Fibroblast of lung (primary cell): ENCODE data around the gene LNPEP.

Source experiments
- EZH2 ChIP-seq: IDR thresholded peaks from 2 replicates; pipeline ENCODE4 v1.5.1; 2012; ENCODE audit warnings: low read length, control low read depth, mild to moderate bottlenecking; ENCODE audit errors: missing control alignments
- TF ChIP-seq, protein P1 (sequence below), 2 donors: IDR thresholded peaks in 1 of 2; conservative IDR thresholded peaks in 1 of 2; 1 replicate in 1 of 2; 2 replicates in 1 of 2; pipeline ENCODE4 v1.5.1; 2011 to 2012; ENCODE audit warnings: low read length in 2 of 2, control low read depth in 1 of 2, inconsistent platforms in 1 of 2, low read depth in 1 of 2, mild to moderate bottlenecking in 1 of 2

DNA sequence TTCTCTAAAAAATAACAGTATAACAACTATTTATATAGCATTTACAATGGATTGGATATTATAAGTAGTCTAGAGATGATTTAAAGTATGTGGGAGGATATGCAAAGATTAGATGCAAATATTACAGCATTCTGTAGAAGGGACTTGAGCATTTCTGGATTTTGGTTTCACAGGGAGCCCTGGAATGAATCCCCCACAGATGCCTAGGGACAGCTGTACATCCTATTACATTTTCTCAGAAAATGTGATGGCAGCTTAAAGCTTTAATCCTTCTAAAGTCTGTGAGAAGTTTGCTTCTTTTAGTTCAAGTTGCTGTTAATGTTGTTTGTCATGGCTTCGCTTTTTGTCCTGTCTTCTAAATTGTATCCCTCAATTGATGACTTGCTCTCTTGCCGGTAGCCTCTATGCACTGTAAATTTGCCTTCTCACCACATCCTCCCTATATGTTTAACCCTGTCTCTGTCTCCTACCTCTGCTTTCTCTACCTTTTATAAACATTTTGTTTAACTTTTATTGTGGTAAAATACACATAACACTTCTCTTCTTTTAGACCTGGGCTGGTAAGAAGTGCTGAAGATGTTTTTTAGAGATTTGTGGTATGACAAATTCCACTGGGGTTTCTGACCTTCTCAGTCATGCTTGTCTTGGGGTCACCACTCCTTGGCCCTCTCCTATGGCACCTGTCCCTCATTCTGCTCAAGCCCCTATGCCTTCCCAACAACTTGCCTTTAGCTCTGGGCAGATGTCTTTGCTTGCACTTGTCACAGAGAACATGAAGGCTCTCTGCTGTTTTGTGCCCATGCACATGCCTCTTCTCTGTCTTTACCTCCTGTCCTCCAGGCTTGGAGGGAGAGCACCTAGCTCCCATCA, 37.9 kb downstream of the LNPEP start:
- no peak for TF ChIP-seq EZH2
- TF ChIP-seq, protein P1, sequence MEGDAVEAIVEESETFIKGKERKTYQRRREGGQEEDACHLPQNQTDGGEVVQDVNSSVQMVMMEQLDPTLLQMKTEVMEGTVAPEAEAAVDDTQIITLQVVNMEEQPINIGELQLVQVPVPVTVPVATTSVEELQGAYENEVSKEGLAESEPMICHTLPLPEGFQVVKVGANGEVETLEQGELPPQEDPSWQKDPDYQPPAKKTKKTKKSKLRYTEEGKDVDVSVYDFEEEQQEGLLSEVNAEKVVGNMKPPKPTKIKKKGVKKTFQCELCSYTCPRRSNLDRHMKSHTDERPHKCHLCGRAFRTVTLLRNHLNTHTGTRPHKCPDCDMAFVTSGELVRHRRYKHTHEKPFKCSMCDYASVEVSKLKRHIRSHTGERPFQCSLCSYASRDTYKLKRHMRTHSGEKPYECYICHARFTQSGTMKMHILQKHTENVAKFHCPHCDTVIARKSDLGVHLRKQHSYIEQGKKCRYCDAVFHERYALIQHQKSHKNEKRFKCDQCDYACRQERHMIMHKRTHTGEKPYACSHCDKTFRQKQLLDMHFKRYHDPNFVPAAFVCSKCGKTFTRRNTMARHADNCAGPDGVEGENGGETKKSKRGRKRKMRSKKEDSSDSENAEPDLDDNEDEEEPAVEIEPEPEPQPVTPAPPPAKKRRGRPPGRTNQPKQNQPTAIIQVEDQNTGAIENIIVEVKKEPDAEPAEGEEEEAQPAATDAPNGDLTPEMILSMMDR (conservative IDR thresholded peaks at IDR 0.05 in 1 of 2, IDR thresholded peaks at IDR 0.05 in 1 of 2; ENCODE audit: low read depth in 1 of 2, low read length in 2 of 2) = no peak
